Islet of Langerhans (tissue), 1 donor: Measurements from ENCODE around the gene STOML1.

Experiments
- FAIRE-seq: peaks from one replicate; lab custom pipeline; 2011; peaks lifted over from hg19 to GRCh38; lab: Jason Lieb, UNC

STOML1 gene

DNA sequence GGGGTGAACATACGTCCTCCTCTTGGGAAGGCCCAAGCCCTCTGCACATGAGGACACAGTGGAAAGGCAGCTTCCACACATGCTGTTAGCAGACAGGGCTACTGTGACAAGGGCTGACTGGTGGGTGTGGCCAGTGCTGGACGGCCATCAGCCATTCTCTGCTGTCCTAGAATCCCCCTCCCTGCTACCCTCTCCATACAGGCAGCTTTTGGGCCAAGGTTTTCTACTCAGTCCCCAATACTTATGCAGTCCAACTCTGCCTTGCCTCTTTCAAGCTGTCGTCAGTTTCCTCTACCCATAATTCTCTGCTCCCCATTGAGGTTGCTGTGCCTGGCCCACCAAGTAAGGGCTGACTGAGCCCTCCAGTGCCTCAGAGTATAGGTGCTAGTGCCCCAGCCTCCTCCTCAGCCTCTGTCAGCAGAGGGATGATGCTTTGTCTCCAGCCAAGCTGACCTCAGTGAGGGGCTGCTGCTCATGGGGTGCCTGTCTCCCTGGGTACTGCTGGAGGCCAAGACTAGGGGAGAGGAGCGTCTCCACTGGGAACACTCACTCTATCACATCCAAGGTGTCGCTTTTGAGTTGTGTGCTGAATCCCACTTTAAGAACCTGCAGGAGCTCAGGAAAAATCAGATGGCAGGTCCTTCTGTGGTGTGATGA is 63.0 kb downstream of the STOML1 start:
- FAIRE-seq: no peak
